NCI-H2227 (cell line): ENCODE data around the gene TSEN15.
"Not testable (repeated sequence)": the region's sequence is repeated elsewhere in the genome, so short reads cannot be mapped to it uniquely, and the experiment has no call there.

Experiments used
- DNase-seq: peaks from one replicate; lab custom pipeline; 2025; ENCODE audit not compliant: unreplicated experiment; lab: John Stamatoyannopoulos, UW

The TSEN15 gene

DNA sequence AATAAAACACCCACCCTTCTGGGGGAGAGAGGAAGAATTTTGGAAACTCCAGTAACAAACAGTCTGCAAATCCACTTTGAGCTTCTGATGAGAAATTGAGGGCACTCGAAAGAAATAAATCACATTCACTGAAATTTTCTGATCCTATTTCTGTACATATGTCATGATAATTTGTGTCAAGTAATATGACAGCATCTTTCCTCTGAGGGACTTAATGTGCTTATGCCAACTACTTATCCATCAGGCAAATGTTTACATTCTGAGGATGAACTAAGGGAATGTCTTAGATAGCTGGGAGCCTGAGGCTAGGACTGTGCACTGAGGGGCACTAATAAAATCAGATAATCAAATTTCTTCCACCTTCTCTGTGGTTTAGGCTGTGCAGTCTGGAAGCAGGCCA is 44.5 kb downstream of the TSEN15 start:
- DNase-seq, result no peak

DNA sequence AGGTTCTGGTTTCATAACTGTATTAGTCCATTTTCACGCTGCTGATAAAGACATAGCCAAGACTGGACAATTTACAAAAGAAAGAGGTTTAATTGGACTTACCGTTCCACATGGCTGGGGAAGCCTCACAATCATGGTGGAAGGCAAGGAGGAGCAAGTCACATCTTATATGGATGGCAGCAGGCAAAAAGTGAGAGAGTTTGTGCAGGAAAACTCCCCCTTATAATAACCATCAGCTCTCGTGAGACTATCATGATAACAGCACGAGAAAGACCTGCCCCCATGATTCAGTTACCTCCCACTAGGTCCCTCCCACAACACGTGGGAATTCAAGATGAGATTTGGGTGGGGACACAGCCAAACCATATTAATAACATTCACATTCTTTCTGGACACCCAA is 45.0 kb downstream of the TSEN15 start:
- DNase-seq, result not testable (repeated sequence)

DNA sequence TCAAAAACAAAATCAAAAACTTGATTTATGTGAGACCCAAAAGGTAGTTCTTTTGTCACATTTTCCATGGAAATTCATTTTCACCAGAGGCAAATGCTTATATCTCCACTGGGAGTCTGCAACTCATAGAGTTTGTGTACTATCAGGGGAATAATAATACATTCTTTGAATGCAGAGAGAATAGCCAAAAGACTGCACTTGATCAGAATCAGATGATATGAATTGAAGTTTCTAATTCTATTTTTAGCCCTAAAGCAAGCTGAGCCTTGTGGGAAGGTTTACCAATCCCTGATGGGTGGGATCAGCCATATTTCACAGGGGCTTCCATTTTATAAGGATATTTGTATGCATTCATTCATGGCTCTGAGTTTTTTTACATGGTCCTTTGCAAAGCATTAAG is 49.6 kb downstream of the TSEN15 start:
- no peak for DNase-seq

DNA sequence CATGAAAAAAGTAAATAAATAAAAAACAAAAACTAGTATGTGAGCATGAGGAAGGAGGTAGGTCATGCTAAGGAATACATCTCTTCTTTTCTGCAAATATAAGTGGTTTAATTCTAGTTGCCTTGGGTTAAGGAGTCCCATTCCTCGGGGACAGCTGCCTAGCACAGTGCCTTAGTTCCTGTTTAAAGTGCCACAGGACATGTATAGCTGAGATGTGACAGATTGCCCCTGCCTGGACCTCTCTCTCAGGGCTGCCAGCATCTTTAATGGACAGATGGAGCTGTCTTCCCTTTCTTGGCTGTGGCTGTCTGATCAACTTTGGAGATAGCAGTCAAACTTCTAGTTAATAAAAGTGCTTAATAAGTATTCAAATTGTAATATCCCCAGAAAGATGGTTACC is 50.0 kb downstream of the TSEN15 start:
- DNase-seq, result no peak

DNA sequence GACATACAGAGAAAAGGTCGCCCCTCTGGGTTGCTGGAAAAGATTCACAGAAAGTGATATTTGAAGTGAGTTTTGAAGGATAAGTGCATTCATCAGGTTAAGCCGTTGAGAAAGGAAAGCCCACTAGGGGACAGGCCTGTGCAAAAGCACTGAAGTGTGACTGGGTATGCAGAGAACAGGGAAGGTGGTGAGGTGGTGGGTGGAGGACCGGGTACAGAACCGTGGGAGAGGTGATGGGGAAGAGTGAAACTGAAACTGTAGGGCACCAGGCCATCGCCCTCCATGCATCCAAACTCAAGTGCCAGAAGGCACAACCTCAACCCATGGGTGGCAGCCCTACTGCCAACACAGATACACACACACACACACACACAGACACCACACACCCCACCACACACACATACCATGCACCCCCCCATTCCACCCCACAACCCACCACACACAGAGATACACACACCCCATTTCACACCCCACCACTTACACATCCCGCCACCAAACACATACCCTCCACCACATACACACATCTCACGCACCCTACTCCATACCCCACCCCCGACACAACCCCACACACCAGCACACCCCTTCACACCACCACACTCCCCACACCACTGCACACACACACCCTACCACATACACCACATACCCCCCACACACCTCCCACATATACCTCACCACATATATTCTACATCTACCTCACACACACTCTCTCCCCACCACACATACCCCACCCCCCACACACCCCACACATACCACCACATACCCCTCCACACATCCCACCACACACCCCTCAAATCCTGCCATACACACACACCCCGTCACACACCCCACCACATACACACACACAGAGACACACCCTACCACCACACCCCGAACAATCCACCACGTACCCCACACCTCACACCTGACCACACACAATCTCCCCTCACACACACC is 59.0 kb downstream of the TSEN15 start:
- no peak for DNase-seq

DNA sequence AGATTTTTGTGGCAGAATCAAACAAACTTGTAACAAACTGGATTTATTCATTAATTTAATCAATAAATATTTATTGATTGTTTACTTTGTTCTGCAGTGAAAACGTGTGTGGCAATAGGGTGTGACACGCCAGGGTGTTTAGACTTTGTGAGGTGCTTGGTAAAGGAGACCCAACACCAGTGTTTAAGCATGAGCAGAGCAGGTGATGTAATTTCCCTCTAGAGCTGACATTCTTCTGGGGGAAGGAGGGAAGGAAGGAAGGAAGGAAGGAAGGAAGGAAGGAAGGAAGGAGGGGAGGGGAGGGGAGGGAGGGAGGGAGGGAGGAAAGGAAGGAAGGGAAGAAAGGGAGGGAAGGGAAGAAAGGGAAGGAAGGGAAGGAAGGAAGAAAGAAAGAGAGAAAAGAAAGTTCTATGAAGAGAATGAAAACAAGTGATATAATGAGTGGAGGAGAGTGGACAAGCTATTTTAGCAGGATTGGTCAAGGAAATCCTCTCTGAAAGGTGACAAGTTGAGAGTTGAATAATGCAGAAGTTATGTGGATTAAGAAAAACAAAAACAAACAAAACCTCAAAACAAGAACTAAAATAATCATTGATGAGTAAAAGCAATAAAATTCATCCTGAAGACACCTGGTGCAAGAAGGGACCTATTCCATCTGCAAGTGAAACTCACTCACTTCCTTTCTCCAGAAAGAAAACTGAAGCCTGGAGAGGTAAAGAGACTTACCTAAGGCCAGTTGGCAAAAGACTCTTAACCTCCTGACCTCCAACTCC is 60.8 kb downstream of the TSEN15 start:
- DNase-seq, result no peak

DNA sequence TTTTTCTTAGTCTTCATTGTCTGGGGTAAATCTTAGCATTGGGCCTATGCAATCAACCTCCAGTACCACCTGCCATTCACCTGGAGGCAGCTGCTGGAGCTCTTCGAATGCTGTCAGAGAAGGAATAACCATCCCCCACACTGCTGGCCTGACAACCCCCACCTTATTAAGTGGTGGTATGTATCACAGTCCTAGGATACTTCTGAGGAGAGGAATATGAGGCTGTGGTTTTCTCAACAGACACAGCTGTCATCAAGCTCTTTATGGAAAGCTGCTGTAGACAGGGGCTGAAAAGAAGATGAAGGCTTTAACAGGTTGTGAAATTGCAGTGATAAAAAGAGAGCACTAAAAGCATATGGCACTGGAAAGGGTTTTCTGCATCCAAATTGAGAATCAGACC is 61.7 kb downstream of the TSEN15 start:
- DNase-seq, result no peak

DNA sequence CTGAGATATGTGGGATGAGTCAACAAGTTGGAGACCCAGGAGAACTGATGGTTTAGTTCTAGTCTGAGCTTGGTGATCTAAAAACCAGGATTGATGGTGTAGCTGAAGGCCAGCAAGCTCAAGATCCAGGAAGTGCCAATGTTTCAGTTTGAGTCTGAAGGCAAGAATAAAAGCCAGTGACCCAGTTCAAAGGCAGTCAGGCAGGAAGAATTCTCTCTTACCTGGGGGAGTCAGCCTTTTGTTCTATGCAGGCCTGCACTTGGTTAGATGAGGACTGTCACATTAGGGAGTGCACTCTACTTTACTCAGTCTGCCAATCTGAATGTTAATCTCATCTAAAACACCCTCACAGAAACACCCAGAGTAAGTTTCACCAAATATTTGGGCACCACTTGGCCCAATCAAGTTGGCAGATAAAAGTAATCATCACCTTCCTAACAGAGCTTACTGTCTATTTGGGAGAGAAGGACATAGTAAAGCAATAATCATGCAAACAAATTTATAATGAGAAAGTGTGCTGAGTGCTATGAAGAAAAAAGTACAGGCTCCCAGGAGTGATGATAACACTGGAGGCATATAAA is 63.4 kb downstream of the TSEN15 start:
- no peak for DNase-seq

DNA sequence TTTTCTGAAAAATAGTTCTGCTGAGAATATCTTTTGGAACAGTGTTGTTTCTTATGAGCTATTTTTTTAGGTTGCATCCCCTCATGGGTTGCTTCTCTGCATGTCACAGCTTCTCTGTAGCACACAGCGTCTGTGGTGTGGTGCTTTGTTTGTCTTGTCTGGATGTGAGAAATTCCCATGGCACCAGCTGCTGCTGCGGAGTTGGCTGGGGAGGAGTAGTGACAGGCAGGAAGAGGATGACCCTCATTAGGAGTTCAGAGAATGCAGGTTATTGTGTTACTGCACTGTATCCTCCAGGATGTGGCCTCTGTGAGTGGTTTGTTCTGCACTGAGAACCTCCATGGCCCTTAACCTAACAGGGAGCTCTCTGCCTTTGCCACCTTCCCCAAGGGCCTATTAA is 64.8 kb downstream of the TSEN15 start:
- DNase-seq, result no peak

DNA sequence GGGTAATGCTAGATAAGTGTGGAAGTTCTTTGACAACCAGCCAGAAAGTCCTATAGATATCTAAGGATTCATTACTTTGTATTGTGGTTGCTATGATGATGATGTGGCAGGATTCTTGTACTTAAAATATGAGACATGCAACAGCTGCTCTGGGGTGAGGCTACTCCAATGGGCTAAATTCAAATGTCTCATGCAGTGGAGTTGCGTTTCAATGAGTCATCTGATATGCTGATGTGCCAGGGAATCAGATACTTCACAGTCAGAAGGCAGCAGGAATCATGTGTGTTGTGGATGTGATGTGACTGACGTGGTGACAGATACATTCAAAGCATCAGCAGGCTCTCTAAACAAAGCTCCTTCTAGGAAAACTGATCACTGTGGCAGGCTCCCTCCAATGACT is 66.5 kb downstream of the TSEN15 start:
- no peak for DNase-seq
